SK-N-SH treated with all-trans-retinoic acid at 6 μM for 48 hours (cell line): ENCODE results near the gene LDB2.
"Not testable (repeated sequence)": the region's sequence is repeated elsewhere in the genome, so short reads cannot be mapped to it uniquely, and the experiment has no call there.

ENCODE experiments used
- ESRRG ChIP-seq: fragments of 250-450 bp; sonication (Bioruptor Pico); IDR thresholded peaks from 2 replicates; pipeline ENCODE4 v1.6.1; 2021; ENCODE audit warnings: mild to moderate bottlenecking
- TCF4 ChIP-seq: fragments of 250-450 bp; sonication (Bioruptor Pico); IDR thresholded peaks from 2 replicates; pipeline ENCODE4 v1.8.0; 2021; ENCODE audit warnings: mild to moderate bottlenecking, moderate library complexity, borderline replicate concordance
- ZFP30 ChIP-seq: fragments of 450-650 bp; formaldehyde crosslinking; IDR thresholded peaks from 2 replicates; pipeline ENCODE4 v1.5.0; 2022; ENCODE audit warnings: mild to moderate bottlenecking, moderate library complexity

DNA sequence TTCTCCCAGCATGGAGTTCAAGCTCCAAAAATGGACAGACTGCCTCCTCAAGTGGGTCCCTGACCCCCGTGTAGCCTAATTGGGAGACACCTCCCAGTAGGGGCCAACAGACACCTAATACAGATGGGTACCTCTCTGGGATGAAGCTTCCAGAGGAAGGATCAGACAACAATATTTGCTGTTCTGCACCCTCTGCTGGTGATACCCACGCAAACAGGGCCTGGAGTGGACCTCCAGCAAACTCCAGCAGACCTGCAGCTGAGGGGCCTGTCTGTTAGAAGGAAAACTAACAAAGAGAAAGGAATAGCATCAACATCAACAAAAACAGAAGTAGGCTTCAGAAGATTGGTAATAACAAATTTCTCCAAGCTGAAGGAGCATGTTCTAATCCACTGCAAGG, 269.2 kb downstream of the LDB2 start:
- not testable (repeated sequence) for TF ChIP-seq ZFP30, ESRRG, TCF4 (CRISPR knock-in tag)
